Measurements from ENCODE around the gene PRIMA1.

DNA sequence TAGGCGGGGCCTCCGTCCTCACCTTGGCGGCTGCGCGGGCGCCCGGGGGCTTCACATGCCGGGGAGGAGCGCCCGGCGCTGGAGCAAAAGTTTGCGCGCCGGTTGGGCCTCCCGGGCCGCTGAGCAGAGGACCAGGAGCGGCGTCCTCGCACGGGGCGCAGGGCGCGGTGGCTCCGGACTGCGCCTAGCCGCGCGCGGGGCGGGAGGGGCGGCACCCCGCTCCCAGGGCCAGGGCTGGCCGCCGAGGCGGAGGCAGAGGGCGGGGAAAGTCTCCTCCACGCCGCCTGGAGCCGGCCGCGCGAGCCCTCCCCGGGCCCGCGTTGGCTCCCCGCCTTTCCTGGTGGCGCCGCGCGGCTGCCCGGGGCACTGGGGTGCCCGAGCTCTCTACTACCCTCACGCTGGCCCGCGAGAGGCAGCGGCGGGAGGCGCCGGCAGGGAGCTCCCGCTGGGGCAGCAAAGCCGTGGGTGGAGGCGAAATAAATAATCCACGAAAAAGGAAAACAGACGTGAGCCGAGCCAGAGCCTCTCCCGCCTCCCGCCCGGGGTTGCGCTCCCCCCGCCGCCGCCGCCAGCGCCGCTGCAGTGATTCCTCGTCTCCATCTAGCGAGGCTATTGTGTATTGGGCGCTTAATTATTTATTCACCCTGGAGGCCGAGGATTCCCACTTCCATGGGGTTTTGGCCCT lies 400 bp upstream of the PRIMA1 start:
- TF ChIP-seq, protein P1, sequence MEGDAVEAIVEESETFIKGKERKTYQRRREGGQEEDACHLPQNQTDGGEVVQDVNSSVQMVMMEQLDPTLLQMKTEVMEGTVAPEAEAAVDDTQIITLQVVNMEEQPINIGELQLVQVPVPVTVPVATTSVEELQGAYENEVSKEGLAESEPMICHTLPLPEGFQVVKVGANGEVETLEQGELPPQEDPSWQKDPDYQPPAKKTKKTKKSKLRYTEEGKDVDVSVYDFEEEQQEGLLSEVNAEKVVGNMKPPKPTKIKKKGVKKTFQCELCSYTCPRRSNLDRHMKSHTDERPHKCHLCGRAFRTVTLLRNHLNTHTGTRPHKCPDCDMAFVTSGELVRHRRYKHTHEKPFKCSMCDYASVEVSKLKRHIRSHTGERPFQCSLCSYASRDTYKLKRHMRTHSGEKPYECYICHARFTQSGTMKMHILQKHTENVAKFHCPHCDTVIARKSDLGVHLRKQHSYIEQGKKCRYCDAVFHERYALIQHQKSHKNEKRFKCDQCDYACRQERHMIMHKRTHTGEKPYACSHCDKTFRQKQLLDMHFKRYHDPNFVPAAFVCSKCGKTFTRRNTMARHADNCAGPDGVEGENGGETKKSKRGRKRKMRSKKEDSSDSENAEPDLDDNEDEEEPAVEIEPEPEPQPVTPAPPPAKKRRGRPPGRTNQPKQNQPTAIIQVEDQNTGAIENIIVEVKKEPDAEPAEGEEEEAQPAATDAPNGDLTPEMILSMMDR (IDR thresholded peaks at IDR 0.05; ENCODE audit: low read depth, low read length, poor library complexity, severe bottlenecking): no peak
- no peak for TF ChIP-seq EZH2phosphoT487 (IDR thresholded peaks at IDR 0.05; ENCODE audit: borderline replicate concordance, low read length)
